Trophoblast cell (in vitro differentiated cells and primary cell): ENCODE data around the gene SELENOI. TPM values are rescaled to one million over a fixed set of nuclear protein-coding genes. Genes with fewer than 3 reads are reported as not detected.
A peak's percentile ranks its signal among the peaks of the same experiment; 100 is the strongest.

Source experiments
- DNase-seq, 2 donors: peaks; one replicate each; pipeline ENCODE4 v3.0.0-alpha.2; 2016
- H2AFZ ChIP-seq: 2 replicates; pipeline ENCODE4 v1.6.1; 2013; ENCODE audit warnings: low read length, moderate library complexity, mild to moderate bottlenecking; ENCODE audit not compliant: insufficient read depth, poor library complexity
- H2AK5ac ChIP-seq: 2 replicates; pipeline ENCODE4 v1.6.1; 2013; ENCODE audit warnings: mild to moderate bottlenecking, low read length
- H2BK120ac ChIP-seq: 2 replicates; pipeline ENCODE4 v1.6.1; 2013; ENCODE audit warnings: low read length, mild to moderate bottlenecking, moderate library complexity; ENCODE audit not compliant: insufficient read depth, poor library complexity
- H2BK12ac ChIP-seq: 2 replicates; pipeline ENCODE4 v1.6.1; 2013; ENCODE audit warnings: mild to moderate bottlenecking, low read length, moderate library complexity
- H2BK5ac ChIP-seq: 2 replicates; pipeline ENCODE4 v1.6.1; 2013; ENCODE audit warnings: low read length, low read depth, moderate library complexity, mild to moderate bottlenecking; ENCODE audit not compliant: poor library complexity
- H3K14ac ChIP-seq: 2 replicates; pipeline ENCODE4 v1.6.1; 2013; ENCODE audit warnings: mild to moderate bottlenecking, low read length
- H3K18ac ChIP-seq: 2 replicates; pipeline ENCODE4 v1.6.1; 2013; ENCODE audit warnings: mild to moderate bottlenecking, low read length
- H3K23ac ChIP-seq: 2 replicates; pipeline ENCODE4 v1.6.1; 2013; ENCODE audit warnings: low read length
- H3K27ac ChIP-seq: 2 replicates; pipeline ENCODE4 v1.5.1; 2013; ENCODE audit warnings: low read depth, mild to moderate bottlenecking, inconsistent platforms, low read length, moderate library complexity
- H3K27me3 ChIP-seq: 2 replicates; pipeline ENCODE4 v1.6.1; 2013; ENCODE audit warnings: inconsistent platforms, mild to moderate bottlenecking, low read length, moderate library complexity; ENCODE audit not compliant: insufficient read depth
- H3K36me3 ChIP-seq, 2 experiments: 1 replicate in 1 of 2; 2 replicates in 1 of 2; pipeline ENCODE4 v1.6.1; 2013; ENCODE audit warnings: low read length in 2 of 2, mild to moderate bottlenecking in 2 of 2, moderate library complexity in 1 of 2; ENCODE audit not compliant: insufficient read depth in 2 of 2, control insufficient read depth in 1 of 2
- H3K4ac ChIP-seq: 2 replicates; pipeline ENCODE4 v1.6.1; 2013; ENCODE audit warnings: low read depth, mild to moderate bottlenecking, low read length, moderate library complexity
- H3K4me1 ChIP-seq, 2 experiments: 1 replicate in 1 of 2; 2 replicates in 1 of 2; pipeline ENCODE4 v1.6.1; 2013; ENCODE audit warnings: low read length in 2 of 2, mild to moderate bottlenecking in 2 of 2, moderate library complexity in 1 of 2; ENCODE audit not compliant: insufficient read depth in 2 of 2, control insufficient read depth in 1 of 2
- H3K4me2 ChIP-seq: 2 replicates; pipeline ENCODE4 v1.6.1; 2013; ENCODE audit warnings: inconsistent platforms, mild to moderate bottlenecking, low read length, moderate library complexity
- H3K4me3 ChIP-seq: 2 replicates; pipeline ENCODE4 v1.5.1; 2013; ENCODE audit warnings: mild to moderate bottlenecking, low read depth, low read length, inconsistent platforms
- H3K79me1 ChIP-seq: one replicate; pipeline ENCODE4 v1.6.1; 2013; ENCODE audit warnings: low read length
- H3K79me2 ChIP-seq: 2 replicates; pipeline ENCODE4 v1.6.1; 2013; ENCODE audit warnings: low read length, mild to moderate bottlenecking; ENCODE audit not compliant: control insufficient read depth, insufficient read depth, poor library complexity
- H3K9ac ChIP-seq: 2 replicates; pipeline ENCODE4 v1.6.1; 2013; ENCODE audit warnings: mild to moderate bottlenecking, low read length
- H3K9me3 ChIP-seq: 2 replicates; pipeline ENCODE4 v1.6.1; 2013; ENCODE audit warnings: low read depth, mild to moderate bottlenecking, control low read depth, inconsistent platforms, low read length; ENCODE audit not compliant: insufficient read depth
- H4K12ac ChIP-seq: 2 replicates; pipeline ENCODE4 v1.6.1; 2013; ENCODE audit warnings: low read depth, mild to moderate bottlenecking, low read length, moderate library complexity
- H4K8ac ChIP-seq: 2 replicates; pipeline ENCODE4 v1.6.1; 2013; ENCODE audit warnings: low read depth, mild to moderate bottlenecking, low read length, moderate library complexity
- H4K91ac ChIP-seq: one replicate; pipeline ENCODE4 v1.6.1; 2013; ENCODE audit warnings: low read depth, mild to moderate bottlenecking, low read length, moderate library complexity
- WGBS: extraction: QIAGEN DNeasy Blood & Tissue Kit; methylation state at CpG from one replicate; pipeline ENCODE4 v1.1.7; 2013; ENCODE audit warnings: missing lambda C conversion rate; ENCODE audit not compliant: insufficient read length, insufficient coverage; ENCODE audit errors: extremely low coverage; 5-methylcytosine and 5-hydroxymethylcytosine counted together
- polyA plus RNA-seq: library from polyadenylated mRNA; stranded (reverse); fragments of 200-250 nt; gene quantifications from 2 replicates; pipeline ENCODE4 v1.2.3, GENCODE V29; 2013

Gene SELENOI
- polyA plus RNA-seq, result 13.7 and 14.1 TPM in 2 replicates

- Histone ChIP-seq H3K79me1 (peaks cover 7% of the 10 kb centered on the region), H4K12ac (peak within 1 kb of the TSS; percentile 88), H3K4me3 (peak within 1 kb of the TSS; percentile 91)
These were observed at the start of gene SELENOI for GRCh38 chr2:26345545-26346453. Gene SELENOI (plus strand): TSS chr2:26346143. CDS start chr2:26346233, 90 bp downstream.

GRCh38 chr2:26297061-26297460 is 48.9 kb upstream of the SELENOI start:
- H2BK5ac ChIP-seq, result peak overlapping the region; percentile 46
- no peak overlapping the region for H4K91ac ChIP-seq
- no peak overlapping the region for H3K23ac ChIP-seq
- no peaks in the 10 kb centered on the region for H3K36me3 ChIP-seq
- no peak overlapping the region for H3K14ac ChIP-seq
- H2BK120ac ChIP-seq, result peak overlapping the region; percentile 54
- H3K9ac ChIP-seq, result no peak overlapping the region
- H3K27me3 ChIP-seq, result no peaks in the 10 kb centered on the region
- 100% methylated on average over 1 of the region's 3 CpGs for WGBS
- H2BK12ac ChIP-seq, result peak overlapping the region; percentile 46
- H3K9me3 ChIP-seq, result no peaks in the 10 kb centered on the region
- no peak overlapping the region for H3K18ac ChIP-seq
- H4K12ac ChIP-seq, result no peak overlapping the region
- no peak overlapping the region for H3K4ac ChIP-seq
- H2AK5ac ChIP-seq, result no peak overlapping the region
- H3K27ac ChIP-seq, result no peak overlapping the region
- no peak overlapping the region for H3K4me3 ChIP-seq
- H4K8ac ChIP-seq, result no peak overlapping the region
- no peak overlapping the region for H2AFZ ChIP-seq
- H3K79me2 ChIP-seq, result peaks cover 3% of the 10 kb centered on the region
- peaks cover 20% of the 10 kb centered on the region for H3K79me1 ChIP-seq
- peak; percentile 25 to 60 for DNase-seq
- peak overlapping the region; percentile 2 for H3K4me2 ChIP-seq
- peaks cover 20 to 23% of the 10 kb centered on the region in 2 experiments for H3K4me1 ChIP-seq

More at GRCh38 chr2:26345545-26346453, at the start of gene SELENOI:
- H4K91ac ChIP-seq, result peak within 1 kb of the TSS; percentile 85
- peak; percentile 99 to 100 for DNase-seq
- peak within 1 kb of the TSS; percentile 82 for H3K4me2 ChIP-seq
- H3K79me2 ChIP-seq, result peaks cover 6% of the 10 kb centered on the region
- no peaks in the 10 kb centered on the region for H3K27me3 ChIP-seq
- H2BK5ac ChIP-seq, result peak within 1 kb of the TSS; percentile 95
- H3K14ac ChIP-seq, result peak within 1 kb of the TSS; percentile 94
- H4K8ac ChIP-seq, result peak within 1 kb of the TSS; percentile 94
- H3K27ac ChIP-seq, result peak within 1 kb of the TSS; percentile 95
- no CpG with 5 or more reads among the region's 80 CpGs for WGBS
- H3K18ac ChIP-seq, result peak within 1 kb of the TSS; percentile 89
- peak within 1 kb of the TSS; percentile 63 for H2BK12ac ChIP-seq
- no peaks in the 10 kb centered on the region for H3K36me3 ChIP-seq
- H3K23ac ChIP-seq, result no peak within 1 kb of the TSS
- H3K4me1 ChIP-seq, result peaks cover 5 to 8% of the 10 kb centered on the region in 2 experiments
- peak within 1 kb of the TSS; percentile 86 for H3K9ac ChIP-seq
- peak within 1 kb of the TSS; percentile 57 for H3K4ac ChIP-seq
- H2AFZ ChIP-seq, result peak within 1 kb of the TSS; percentile 79
- H2BK120ac ChIP-seq, result peak within 1 kb of the TSS; percentile 85
- peak within 1 kb of the TSS; percentile 50 for H2AK5ac ChIP-seq
- H3K9me3 ChIP-seq, result peaks cover 2% of the 10 kb centered on the region

- H3K79me2 ChIP-seq, result peaks cover 3% of the 10 kb centered on the region
- H3K27ac ChIP-seq, result peak overlapping the region; percentile 94
- peak overlapping the region; percentile 63 for H4K91ac ChIP-seq
- H3K79me1 ChIP-seq, result peaks cover 20% of the 10 kb centered on the region
- peak overlapping the region; percentile 38 for H3K14ac ChIP-seq
- no peak overlapping the region for H2AK5ac ChIP-seq
- peak overlapping the region; percentile 16 for H2BK5ac ChIP-seq
- peaks cover 20 to 23% of the 10 kb centered on the region in 2 experiments for H3K4me1 ChIP-seq
- peak overlapping the region; percentile 52 for H4K8ac ChIP-seq
- H3K18ac ChIP-seq, result peak overlapping the region; percentile 17
- peak overlapping the region; percentile 16 for H2BK120ac ChIP-seq
- peaks cover 3% of the 10 kb centered on the region for H3K9me3 ChIP-seq
- H2AFZ ChIP-seq, result peak overlapping the region; percentile 2
- no peak overlapping the region for H4K12ac ChIP-seq
- no peaks in the 10 kb centered on the region for H3K36me3 ChIP-seq
- H3K9ac ChIP-seq, result no peak overlapping the region
- no peaks in the 10 kb centered on the region for H3K27me3 ChIP-seq
- no peak overlapping the region for H3K23ac ChIP-seq
- WGBS, result no CpG with 5 or more reads among the region's 17 CpGs
- H3K4ac ChIP-seq, result no peak overlapping the region
- peak overlapping the region; percentile 72 for H3K4me2 ChIP-seq
- H2BK12ac ChIP-seq, result peak overlapping the region; percentile 15
- DNase-seq, result peak in 1 of 2 donors; percentile 22
- H3K4me3 ChIP-seq, result no peak overlapping the region
These were observed 47.7 kb upstream of the SELENOI start for GRCh38 chr2:26298286-26298637.

GRCh38 chr2:26298638-26299393 is 47.1 kb upstream of the SELENOI start:
- peak overlapping the region; percentile 94 for H3K27ac ChIP-seq
- H4K8ac ChIP-seq, result peak overlapping the region; percentile 52
- H2BK12ac ChIP-seq, result peak overlapping the region; percentile 15
- H2BK5ac ChIP-seq, result peak overlapping the region; percentile 16
- H2AK5ac ChIP-seq, result no peak overlapping the region
- H3K4ac ChIP-seq, result peak overlapping the region; percentile 0
- peak overlapping the region; percentile 72 for H3K4me2 ChIP-seq
- no CpG with 5 or more reads among the region's 30 CpGs for WGBS
- H3K27me3 ChIP-seq, result no peaks in the 10 kb centered on the region
- H3K9ac ChIP-seq, result peak overlapping the region; percentile 75
- H3K79me2 ChIP-seq, result peaks cover 3% of the 10 kb centered on the region
- H3K18ac ChIP-seq, result peak overlapping the region; percentile 30
- H3K23ac ChIP-seq, result no peak overlapping the region
- peak overlapping the region; percentile 38 for H3K14ac ChIP-seq
- H3K9me3 ChIP-seq, result peaks cover 3% of the 10 kb centered on the region
- peak overlapping the region; percentile 5 for H4K12ac ChIP-seq
- H2BK120ac ChIP-seq, result peak overlapping the region; percentile 16
- H4K91ac ChIP-seq, result peak overlapping the region; percentile 63
- peaks cover 20% of the 10 kb centered on the region for H3K79me1 ChIP-seq
- peak overlapping the region; percentile 2 for H3K4me3 ChIP-seq
- H3K4me1 ChIP-seq, result peaks cover 20 to 23% of the 10 kb centered on the region in 2 experiments
- H3K36me3 ChIP-seq, result no peaks in the 10 kb centered on the region
- DNase-seq, result peak in 1 of 2 donors; percentile 46
- peak overlapping the region; percentile 8 for H2AFZ ChIP-seq
